Left renal cortex interstitium (tissue), 4 donors: ENCODE measurements around the gene ADM2. TPM values are rescaled to one million over a fixed set of nuclear protein-coding genes. Genes with fewer than 3 reads are reported as not detected.

Experiments used
- DNase-seq, 4 donors: peaks; one replicate each; pipeline ENCODE4 v3.0.0-alpha.2; 2013; ENCODE audit warnings: low read depth in 4 of 4, low spot score in 2 of 4, missing footprints in 1 of 4
- polyA plus RNA-seq, 4 donors: library from polyadenylated mRNA; unstranded; fragments of 120-200 nt; gene quantifications; one replicate each; pipeline ENCODE4 v1.2.1, GENCODE V29; 2013; ENCODE audit not compliant: insufficient read length in 4 of 4

ADM2 gene
- polyA plus RNA-seq, 4 donors = 3.8 to 8.6 (median 5.5) TPM

DNA sequence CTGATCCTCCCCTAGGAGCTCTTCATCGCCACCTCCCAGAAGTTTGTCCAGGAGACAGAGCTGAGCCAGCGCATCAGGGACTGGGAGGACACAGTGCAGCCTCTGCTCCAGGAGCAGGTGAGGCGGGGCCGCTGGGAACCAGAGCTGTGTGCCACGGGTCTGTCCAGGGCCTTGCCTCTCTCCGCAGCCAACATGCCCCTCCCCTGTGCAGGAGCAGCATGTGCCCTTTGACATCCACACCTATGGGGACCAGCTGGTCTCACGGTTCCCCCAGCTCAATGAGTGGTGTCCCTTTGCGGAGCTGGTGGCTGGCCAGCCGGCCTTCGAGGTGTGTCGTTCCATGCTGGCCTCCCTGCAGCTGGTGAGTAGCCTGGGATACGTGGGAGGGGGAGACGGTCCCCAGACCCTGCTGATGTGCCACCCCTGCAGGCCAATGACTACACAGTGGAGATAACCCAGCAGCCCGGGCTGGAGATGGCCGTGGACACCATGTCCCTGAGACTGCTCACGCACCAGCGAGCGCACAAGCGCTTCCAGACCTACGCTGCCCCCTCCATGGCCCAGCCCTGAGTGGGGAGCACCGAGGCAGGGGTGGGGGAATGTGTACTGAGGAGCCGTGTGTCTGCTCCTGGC is 41.6 kb downstream of the ADM2 start:
- DNase-seq = no peak

DNA sequence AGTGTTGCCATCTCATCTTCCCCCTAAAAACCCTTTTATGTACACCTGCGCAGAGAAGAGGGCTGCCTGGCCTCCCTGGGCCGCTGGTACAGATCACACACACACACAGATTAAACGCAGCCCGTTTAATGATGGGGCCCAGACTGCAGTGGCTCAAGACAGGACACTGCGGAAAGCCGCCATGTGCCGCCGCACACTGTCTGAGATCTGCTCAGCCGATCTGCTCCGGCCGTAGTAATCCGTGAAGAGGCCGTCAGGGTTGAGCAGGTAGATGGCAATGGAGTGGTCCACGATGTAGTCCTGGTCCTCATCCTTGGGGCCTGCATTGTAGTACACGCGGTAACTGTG is 42.1 kb downstream of the ADM2 start:
- no peak for DNase-seq

- no peak for DNase-seq
Measured at GRCh38 chr22:50523806-50524675, 42.7 kb downstream of the ADM2 start.

- DNase-seq = no peak
Measured at GRCh38 chr22:50524676-50525103, 43.3 kb downstream of the ADM2 start.

- DNase-seq = peak; percentile 92 to 95 (median 94)
Measured at GRCh38 chr22:50525104-50525857, 43.9 kb downstream of the ADM2 start, which contains the start of gene SCO2. TSS of gene SCO2 (minus strand) at chr22:50525598. CDS start at chr22:50524411, 1,187 bp downstream.

DNA sequence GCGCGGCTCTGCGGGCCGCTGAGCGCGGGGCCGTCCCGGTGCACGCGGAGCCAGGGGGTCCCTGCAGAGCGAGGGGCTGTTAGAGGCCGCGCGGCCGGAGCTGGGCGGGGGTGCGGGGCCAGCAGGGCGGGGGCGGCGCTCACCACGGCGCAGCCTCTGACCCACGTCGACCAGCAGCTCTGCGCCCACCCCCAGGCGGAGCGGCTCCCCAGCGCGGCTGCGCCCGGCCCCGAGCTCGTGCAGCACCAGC is 44.4 kb downstream of the ADM2 start:
- DNase-seq = no peak

GRCh38 chr22:50526108-50526833 is 44.9 kb downstream of the ADM2 start:
- DNase-seq = peak in 2 of 4 donors; percentile 56 to 59

GRCh38 chr22:50526834-50527801 is 45.8 kb downstream of the ADM2 start:
- no peak for DNase-seq

GRCh38 chr22:50527921-50528681 is 46.8 kb downstream of the ADM2 start:
- no peak for DNase-seq

- DNase-seq = no peak
Measured at GRCh38 chr22:50528682-50529415, 47.5 kb downstream of the ADM2 start.

DNA sequence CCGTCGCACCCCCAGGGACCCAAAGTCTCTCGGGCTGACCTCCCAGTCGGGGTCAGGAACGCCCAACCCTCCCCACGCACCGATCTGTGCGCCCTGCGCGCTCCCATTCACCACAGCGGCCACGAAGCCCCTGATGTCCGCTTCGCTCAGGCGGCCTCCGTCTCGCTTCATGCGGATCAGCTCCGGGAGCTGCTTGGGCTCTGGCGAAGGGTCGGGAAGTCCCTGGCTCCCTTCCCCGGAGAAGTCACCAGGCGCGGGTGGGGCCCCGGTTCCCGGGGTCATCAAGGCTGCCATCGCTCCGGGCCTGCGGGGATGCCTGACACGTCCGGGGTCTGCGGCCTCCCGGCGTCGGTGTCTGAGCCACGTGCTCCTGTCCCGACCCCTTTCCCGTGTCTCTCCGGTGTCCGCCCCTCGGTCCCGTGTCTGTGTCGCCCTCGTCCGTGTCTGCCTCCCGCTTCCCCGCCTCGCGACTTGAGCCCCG is 48.1 kb downstream of the ADM2 start:
- DNase-seq = no peak

DNA sequence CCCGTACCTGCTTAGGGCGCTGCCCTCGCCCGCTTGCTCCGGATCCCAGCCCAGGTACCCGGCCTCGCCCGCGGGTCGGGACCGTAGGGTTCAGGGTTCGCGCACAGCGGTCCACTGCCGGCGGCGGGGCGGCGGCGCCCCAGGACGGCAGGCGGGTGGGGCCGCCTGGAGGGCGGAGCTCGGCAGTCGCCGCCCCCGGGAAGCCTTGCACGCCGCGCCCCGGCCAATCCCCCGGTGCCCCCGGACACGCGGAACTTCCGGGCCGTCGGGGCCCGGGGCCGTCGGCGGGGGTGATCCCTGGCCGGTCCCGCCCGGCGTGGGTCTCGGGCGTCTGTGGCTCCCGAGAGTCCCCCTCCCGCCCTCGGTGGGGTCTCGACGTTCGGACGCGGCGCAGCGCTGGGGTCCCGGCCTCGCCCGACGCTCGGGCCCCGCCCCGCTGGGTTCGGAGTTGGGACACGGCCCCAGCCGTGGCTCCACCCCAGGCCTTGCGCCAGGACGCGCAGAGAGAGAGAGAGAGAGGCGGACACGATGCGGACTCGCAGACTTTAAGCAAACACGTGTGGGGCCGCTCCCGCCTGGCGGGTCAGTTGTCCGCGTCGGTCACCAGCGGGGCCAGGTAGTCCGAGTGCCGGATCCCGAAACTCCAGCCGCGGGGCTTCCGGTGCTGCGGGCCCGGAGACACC is 48.7 kb downstream of the ADM2 start, which contains the start of gene TYMP:
TYMP (minus strand) TSS at position 116 of the 683 bp plus-strand sequence. CDS start 303 bp downstream, outside the sequence.
- no peak for DNase-seq

GRCh38 chr22:50530580-50530876 is 49.2 kb downstream of the ADM2 start:
- DNase-seq = no peak

DNA sequence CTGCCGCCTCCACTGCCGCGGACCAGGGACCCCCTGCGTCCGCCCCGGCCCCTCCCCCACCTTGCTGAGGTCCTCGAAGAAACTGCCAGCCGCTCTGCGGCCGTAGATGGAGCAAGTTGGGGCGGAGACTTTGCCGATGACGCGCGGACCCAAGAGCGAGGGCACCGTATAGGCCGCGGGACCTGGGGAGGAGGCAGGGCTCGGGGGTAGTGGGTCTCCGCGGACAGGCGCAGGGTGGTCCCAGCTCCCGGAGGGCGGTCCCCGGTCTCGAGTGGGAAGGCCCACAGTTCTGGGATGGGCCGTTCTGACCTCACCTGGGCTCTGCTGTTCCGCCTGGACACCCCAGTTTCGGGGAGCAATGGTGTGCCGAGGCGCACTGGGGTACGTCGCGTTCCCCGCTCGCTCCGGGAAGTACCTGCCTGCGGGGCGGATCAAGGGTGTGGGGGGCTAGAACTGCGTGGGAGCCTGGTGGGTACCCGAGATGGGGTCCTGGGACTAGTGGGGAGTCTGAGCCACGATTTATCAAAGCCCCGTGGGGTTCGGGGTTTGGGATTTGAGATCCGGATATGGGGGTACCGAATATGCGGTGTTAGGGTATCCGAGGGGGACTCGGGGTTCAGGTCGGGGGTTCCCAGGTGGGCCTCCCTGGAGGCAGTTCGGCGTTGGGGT is 49.7 kb downstream of the ADM2 start:
- DNase-seq = no peak

DNA sequence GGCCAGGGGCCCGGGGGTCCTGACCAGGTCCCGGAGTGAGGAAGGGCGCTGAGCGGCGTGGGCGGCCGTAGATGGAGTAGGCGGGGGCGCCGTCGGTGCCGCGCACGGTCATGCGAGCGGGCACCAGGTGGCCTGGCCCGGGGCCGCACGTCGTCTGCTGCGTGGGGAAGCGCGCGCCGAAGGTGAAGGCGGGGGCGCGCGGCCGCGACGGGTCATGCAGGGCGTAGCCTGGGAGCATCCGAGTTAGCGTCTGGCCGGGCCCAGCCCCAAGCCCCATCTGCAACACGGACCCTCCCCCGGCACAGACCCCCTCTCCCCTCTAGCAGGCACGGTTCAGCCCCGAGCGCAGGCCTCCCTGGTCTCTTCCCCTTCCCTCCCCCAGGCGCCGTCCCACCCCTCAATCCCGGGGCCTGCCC is 50.2 kb downstream of the ADM2 start:
- DNase-seq = no peak

GRCh38 chr22:50531962-50532674 is 50.8 kb downstream of the ADM2 start:
- no peak for DNase-seq
